Measurements from ENCODE around the gene SYAP1. TPM values are rescaled to one million over a fixed set of nuclear protein-coding genes. Genes with fewer than 3 reads are reported as not detected.

SYAP1 gene
- total RNA-seq, 6 experiments from 2014 or later: 36.3 to 40.6 (median 38.7) TPM

DNA sequence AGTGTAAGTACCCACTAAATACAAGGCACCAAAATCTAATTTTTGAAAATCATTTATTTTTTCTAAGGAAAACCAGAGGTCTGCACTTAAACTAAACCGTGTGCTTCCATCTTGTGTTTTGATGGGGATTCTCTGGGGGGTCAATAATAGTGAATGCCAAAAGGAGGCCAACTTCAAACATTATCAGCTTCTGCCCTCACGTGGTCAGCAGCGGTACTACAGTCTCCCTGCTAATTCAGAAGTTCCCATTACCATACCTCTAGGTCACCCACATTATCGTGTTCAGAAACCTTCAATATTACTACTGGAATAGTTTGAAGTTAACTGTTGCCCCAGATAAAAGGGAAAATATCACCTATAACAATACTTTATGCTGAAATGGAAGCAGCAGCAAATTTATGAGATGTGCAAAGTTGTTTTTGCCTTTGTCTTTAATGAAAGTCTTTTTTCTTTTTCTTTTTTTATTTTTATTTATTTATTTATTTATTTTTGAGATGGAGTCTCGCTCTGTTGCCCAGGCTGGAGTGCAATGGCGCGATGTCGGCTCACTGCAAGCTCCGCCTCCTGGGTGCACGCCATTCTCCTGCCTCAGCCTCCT lies 24.2 kb upstream of the SYAP1 start:
- H3K27ac Mint-ChIP-seq: no peak overlapping the region
- no peaks in the 10 kb centered on the region for H3K4me1 Mint-ChIP-seq (ENCODE audit: low read depth)
- peak; percentile 20 for DNase-seq
- no peaks in the 10 kb centered on the region for H3K27me3 Mint-ChIP-seq (ENCODE audit: insufficient read depth)
- peaks cover 4% of the 10 kb centered on the region; the same call in 1 of the 2 replicates for H3K36me3 Mint-ChIP-seq (ENCODE audit: low read depth)
- TF ChIP-seq, protein P1, sequence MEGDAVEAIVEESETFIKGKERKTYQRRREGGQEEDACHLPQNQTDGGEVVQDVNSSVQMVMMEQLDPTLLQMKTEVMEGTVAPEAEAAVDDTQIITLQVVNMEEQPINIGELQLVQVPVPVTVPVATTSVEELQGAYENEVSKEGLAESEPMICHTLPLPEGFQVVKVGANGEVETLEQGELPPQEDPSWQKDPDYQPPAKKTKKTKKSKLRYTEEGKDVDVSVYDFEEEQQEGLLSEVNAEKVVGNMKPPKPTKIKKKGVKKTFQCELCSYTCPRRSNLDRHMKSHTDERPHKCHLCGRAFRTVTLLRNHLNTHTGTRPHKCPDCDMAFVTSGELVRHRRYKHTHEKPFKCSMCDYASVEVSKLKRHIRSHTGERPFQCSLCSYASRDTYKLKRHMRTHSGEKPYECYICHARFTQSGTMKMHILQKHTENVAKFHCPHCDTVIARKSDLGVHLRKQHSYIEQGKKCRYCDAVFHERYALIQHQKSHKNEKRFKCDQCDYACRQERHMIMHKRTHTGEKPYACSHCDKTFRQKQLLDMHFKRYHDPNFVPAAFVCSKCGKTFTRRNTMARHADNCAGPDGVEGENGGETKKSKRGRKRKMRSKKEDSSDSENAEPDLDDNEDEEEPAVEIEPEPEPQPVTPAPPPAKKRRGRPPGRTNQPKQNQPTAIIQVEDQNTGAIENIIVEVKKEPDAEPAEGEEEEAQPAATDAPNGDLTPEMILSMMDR (IDR thresholded peaks at IDR 0.05): peak; percentile 85
- H3K9me3 Mint-ChIP-seq: no peaks in the 10 kb centered on the region
- H3K4me3 Mint-ChIP-seq: no peak overlapping the region

DNA sequence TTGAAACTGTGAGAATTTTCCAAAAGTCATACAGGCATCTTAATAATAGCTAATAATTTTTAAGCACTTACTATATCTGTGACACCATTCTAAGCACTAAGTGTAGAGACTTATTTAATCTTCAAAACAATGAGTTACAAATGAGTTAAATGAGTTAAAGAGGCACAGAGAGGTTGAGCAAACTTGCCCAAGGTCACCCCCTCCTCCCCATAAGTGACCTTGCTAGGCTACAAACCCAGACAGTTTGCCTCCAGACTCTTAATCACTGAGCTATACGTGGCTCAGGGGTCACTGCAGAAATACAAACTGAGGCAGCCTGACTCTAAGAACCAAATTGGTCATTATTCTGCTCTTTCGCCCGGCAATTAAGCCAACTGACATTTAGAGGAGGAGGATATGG lies 22.5 kb upstream of the SYAP1 start:
- no peak overlapping the region for H3K27ac Mint-ChIP-seq

DNA sequence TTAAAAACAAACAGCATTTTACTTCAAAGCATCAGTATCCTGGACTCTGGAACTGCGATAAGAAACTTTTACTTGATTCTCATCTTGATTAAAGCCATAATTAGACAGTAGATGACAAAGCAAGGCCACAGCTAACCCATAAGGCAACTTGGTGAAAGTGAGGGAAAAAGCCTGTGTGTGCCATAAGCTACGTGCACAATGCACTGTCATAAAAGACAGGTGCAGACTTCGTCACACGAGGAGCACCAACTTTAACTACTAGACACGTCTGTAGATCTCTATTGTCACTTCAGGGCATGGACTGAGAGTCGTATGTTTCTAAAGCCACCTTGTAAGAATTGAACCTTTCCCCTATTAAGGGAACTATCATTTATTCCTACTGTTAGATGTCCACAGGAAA lies 20.0 kb upstream of the SYAP1 start:
- Mint-ChIP-seq H3K4me3 (no peak overlapping the region), H3K27me3 (ENCODE audit: insufficient read depth) (no peaks in the 10 kb centered on the region), H3K27ac (no peak overlapping the region), H3K36me3 (ENCODE audit: low read depth) (peaks cover under 1% of the 10 kb centered on the region; the same call in 1 of the 2 replicates), H3K4me1 (ENCODE audit: low read depth) (no peaks in the 10 kb centered on the region), H3K9me3 (no peaks in the 10 kb centered on the region)
- TF ChIP-seq, protein P1 (IDR thresholded peaks at IDR 0.05): no peak
- DNase-seq: no peak

More for the DNA sequence above, 22.5 kb upstream of the SYAP1 start:
- H3K27me3 Mint-ChIP-seq (ENCODE audit: insufficient read depth): no peaks in the 10 kb centered on the region
- no peaks in the 10 kb centered on the region for H3K4me1 Mint-ChIP-seq (ENCODE audit: low read depth)
- TF ChIP-seq, protein P1 (IDR thresholded peaks at IDR 0.05): no peak
- no peak overlapping the region for H3K4me3 Mint-ChIP-seq
- H3K9me3 Mint-ChIP-seq: no peaks in the 10 kb centered on the region
- peaks cover 4% of the 10 kb centered on the region; the same call in 1 of the 2 replicates for H3K36me3 Mint-ChIP-seq (ENCODE audit: low read depth)
- DNase-seq: no peak

DNA sequence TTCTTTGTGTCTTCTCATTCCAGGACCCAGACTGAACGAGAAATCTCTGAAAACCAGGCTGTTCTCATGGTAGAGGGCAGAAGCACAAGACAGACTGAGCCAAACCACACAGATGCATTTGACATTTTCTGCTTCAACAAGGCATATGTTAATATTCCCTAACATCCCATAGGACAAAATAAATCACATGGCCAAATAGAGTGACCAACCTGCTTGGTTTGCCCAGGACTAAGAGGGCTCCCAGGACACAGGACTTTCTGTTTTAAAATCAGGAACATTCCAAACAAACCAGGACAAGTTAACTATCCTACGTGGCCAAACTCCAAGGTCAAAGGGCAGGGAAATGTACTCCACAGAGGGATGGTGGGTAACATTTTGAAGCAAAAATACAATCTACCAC lies 18.7 kb upstream of the SYAP1 start:
- Mint-ChIP-seq H3K4me3 (no peak overlapping the region), H3K36me3 (ENCODE audit: low read depth) (no peaks in the 10 kb centered on the region), H3K9me3 (no peaks in the 10 kb centered on the region), H3K4me1 (ENCODE audit: low read depth) (no peaks in the 10 kb centered on the region), H3K27ac (no peak overlapping the region), H3K27me3 (ENCODE audit: insufficient read depth) (no peaks in the 10 kb centered on the region)
- DNase-seq: no peak
- TF ChIP-seq, protein P1 (IDR thresholded peaks at IDR 0.05): no peak

DNA sequence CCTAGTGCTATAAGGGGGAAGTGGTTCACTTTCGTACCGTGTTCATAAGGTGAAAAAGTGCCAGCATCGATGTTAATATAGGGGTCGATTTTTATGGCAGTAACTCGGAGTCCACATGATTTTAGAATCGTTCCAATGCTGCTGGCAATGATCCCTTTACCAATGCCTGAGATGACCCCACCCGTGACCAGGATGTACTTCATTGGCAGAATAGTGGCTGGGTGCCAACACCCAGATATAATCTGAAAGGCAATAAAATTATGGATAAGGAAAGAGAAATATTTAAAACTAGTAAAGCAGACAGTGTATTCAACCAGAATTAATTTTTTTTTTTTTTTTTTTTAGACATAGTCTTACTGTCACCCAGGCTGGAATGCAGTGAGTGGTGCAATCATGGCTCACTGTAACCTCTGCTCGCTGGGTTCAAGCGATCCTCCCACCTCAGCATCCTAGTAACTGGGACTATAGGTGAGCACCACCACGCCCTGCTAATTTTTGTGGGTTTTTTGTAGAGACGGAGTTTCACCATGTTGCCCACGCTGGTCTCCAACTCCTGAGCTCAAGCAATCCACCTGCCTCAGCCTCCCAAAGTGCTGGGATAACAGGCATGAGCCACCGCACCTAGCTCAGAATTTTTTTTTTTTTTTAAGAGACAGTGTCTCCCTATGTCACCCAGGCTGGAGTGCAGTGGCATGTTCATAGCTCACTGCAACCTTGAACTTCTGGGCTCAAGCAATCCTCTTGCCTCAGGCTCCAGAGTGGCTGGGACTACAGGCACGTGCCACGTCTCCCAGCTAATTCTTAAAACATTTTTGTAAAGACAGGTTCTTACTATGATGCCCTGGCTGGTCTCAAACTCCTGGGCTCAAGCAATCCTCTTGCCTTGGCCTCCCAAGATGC lies 16.5 kb upstream of the SYAP1 start:
- TF ChIP-seq, protein P1 (IDR thresholded peaks at IDR 0.05): no peak
- no peak overlapping the region for H3K27ac Mint-ChIP-seq
- no peak for DNase-seq
- no peaks in the 10 kb centered on the region for H3K4me1 Mint-ChIP-seq (ENCODE audit: low read depth)
- no peaks in the 10 kb centered on the region for H3K9me3 Mint-ChIP-seq
- no peak overlapping the region for H3K4me3 Mint-ChIP-seq
- H3K36me3 Mint-ChIP-seq (ENCODE audit: low read depth): no peaks in the 10 kb centered on the region
- no peaks in the 10 kb centered on the region for H3K27me3 Mint-ChIP-seq (ENCODE audit: insufficient read depth)
